Posterior cingulate gyrus (tissue), 11 donors: ENCODE results near the gene AKAP9.
"Not testable (repeated sequence)": the region's sequence is repeated elsewhere in the genome, so short reads cannot be mapped to it uniquely, and the experiment has no call there.

ENCODE experiments used
- DNase-seq, 10 donors: peaks; one replicate each; pipeline versions ENCODE4 v3.0.0 to v3.0.0-alpha.2; 2020 to 2021; ENCODE audit warnings: mixed read lengths in 3 of 10
- intact Hi-C: fragments of 100-400 bp; cut with DNase I; formaldehyde crosslinking; loops from one replicate; pipeline ENCODE4 v1.15.1; 2023

The AKAP9 gene

GRCh38 chr7:92053312-92053711, 112.7 kb downstream of the AKAP9 start:
- intact Hi-C loops: no loop called here

GRCh38 chr7:92056286-92056685, 115.6 kb downstream of the AKAP9 start:
- DNase-seq: no peak
- intact Hi-C loops: no loop called here

More at GRCh38 chr7:92053312-92053711, 112.7 kb downstream of the AKAP9 start:
- no peak for DNase-seq

- no peak for DNase-seq
- intact Hi-C loops: no loop called here
Observed at GRCh38 chr7:92057375-92057774, 116.7 kb downstream of the AKAP9 start.

- DNase-seq: no peak
- intact Hi-C loops: no loop called here
Observed at GRCh38 chr7:92058040-92058439, 117.4 kb downstream of the AKAP9 start.

GRCh38 chr7:92058899-92059298, 118.2 kb downstream of the AKAP9 start:
- intact Hi-C loops: no loop called here
- DNase-seq: no peak

GRCh38 chr7:92061154-92061553, 120.5 kb downstream of the AKAP9 start:
- DNase-seq: no peak
- intact Hi-C loops: no loop called here

- intact Hi-C loops: no loop called here
Observed at GRCh38 chr7:92064438-92065029, 123.9 kb downstream of the AKAP9 start.

GRCh38 chr7:92071032-92071431, 130.4 kb downstream of the AKAP9 start:
- intact Hi-C loops: no loop called here
- no peak for DNase-seq

More at GRCh38 chr7:92064438-92065029, 123.9 kb downstream of the AKAP9 start:
- DNase-seq: no peak

GRCh38 chr7:92072121-92072520, 131.5 kb downstream of the AKAP9 start:
- no peak for DNase-seq
- intact Hi-C loops: no loop called here

GRCh38 chr7:92072708-92073107, 132.0 kb downstream of the AKAP9 start:
- intact Hi-C loops: no loop called here
- DNase-seq: no peak

- intact Hi-C loops: no loop called here
- DNase-seq: no peak
Observed at GRCh38 chr7:92075455-92076158, 134.9 kb downstream of the AKAP9 start.

- DNase-seq: no peak
- intact Hi-C loops: no loop called here
Observed at GRCh38 chr7:92076509-92076908, 135.8 kb downstream of the AKAP9 start.

GRCh38 chr7:92083922-92084321, 143.3 kb downstream of the AKAP9 start:
- intact Hi-C loops, DNase-seq: not testable (repeated sequence)

- intact Hi-C loops: no loop called here
- no peak for DNase-seq
Observed at GRCh38 chr7:92088266-92088665, 147.6 kb downstream of the AKAP9 start.

- intact Hi-C loops: no loop called here
- DNase-seq: no peak
Observed at GRCh38 chr7:92092210-92092609, 151.5 kb downstream of the AKAP9 start.

- intact Hi-C loops: no loop called here
- DNase-seq: no peak
Observed at GRCh38 chr7:92095380-92095779, 154.7 kb downstream of the AKAP9 start.

- DNase-seq: no peak
- intact Hi-C loops: no loop called here
Observed at GRCh38 chr7:92100534-92100933, 159.9 kb downstream of the AKAP9 start.

GRCh38 chr7:92102862-92103261, 162.2 kb downstream of the AKAP9 start:
- intact Hi-C loops, DNase-seq: not testable (repeated sequence)

- no peak for DNase-seq
- intact Hi-C loops: no loop called here
Observed at GRCh38 chr7:92108821-92109220, 168.2 kb downstream of the AKAP9 start.

- DNase-seq: no peak
- intact Hi-C loops: no loop called here
Observed at GRCh38 chr7:92110857-92111256, 170.2 kb downstream of the AKAP9 start.

GRCh38 chr7:92115821-92116220, 175.2 kb downstream of the AKAP9 start:
- DNase-seq: no peak
- intact Hi-C loops: no loop called here

- no peak for DNase-seq
- intact Hi-C loops: no loop called here
Observed at GRCh38 chr7:92116949-92117348, 176.3 kb downstream of the AKAP9 start.
